ENCODE measurements around the gene MRPL22. TPM values are rescaled to one million over a fixed set of nuclear protein-coding genes. Genes with fewer than 3 reads are reported as not detected.

MRPL22 gene
- total and polyA plus RNA-seq, 2 of the 4 experiments (the other 2 are of a cell fraction), result 13.3 to 58.0 TPM

DNA sequence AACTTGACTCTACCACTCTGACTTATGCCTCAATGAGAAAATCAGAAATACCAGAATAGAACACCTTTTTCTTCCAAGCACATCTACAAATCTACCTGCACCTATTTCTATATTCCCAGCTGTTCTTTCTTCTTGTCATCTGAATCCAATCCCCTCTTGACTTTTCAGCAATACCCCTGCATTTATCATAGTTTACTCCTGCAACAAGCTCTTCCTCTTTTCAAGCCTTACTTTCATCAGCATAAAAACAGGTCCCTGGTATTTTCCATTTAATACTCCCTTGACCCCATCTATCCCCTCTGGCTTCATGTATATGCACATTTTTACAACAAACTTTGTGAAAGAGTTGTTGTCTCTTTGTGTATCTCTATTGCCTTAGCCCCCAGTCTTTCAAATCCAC is 6.0 kb upstream of the MRPL22 start:
- Histone ChIP-seq H4K20me1 (ENCODE audit: insufficient read depth, low read length) (no peaks in the 10 kb centered on the region), H2AK5ac (ENCODE audit: low read depth, low read length) (no peak overlapping the region), H3K79me1 (ENCODE audit: low read depth in 1 of 2, low read length in 2 of 2) (peaks cover 5 to 21% of the 10 kb centered on the region in 2 experiments), H3K9me3 (ENCODE audit: control insufficient read depth, insufficient read depth, low read length) (no peaks in the 10 kb centered on the region), H2AK9ac (replicated peaks; ENCODE audit: low read depth, low read length, poor library complexity) (no peak overlapping the region), H2AFZ (replicated peaks; ENCODE audit: low read length, poor library complexity) (no peak overlapping the region), H3K27ac (ENCODE audit: insufficient read depth, low read length) (no peak overlapping the region), H2BK5ac (ENCODE audit: low read depth, low read length, poor library complexity, severe bottlenecking) (no peak overlapping the region), H3K14ac (replicated peaks; ENCODE audit: low read depth, low read length) (no peak overlapping the region), H4K91ac (ENCODE audit: insufficient read depth, low read depth, low read length) (no peak overlapping the region), H3K9ac (ENCODE audit: low read depth, low read length) (no peak overlapping the region), H3K56ac (ENCODE audit: extremely low read depth, insufficient read depth, low read length) (no peak overlapping the region), H2BK15ac (ENCODE audit: low read depth, low read length) (no peak overlapping the region), H3K9me1 (ENCODE audit: insufficient read depth, low read length) (peaks cover 3% of the 10 kb centered on the region; the same call in 1 of the 2 replicates), H3K4me1 (ENCODE audit: control insufficient read depth, insufficient read depth, low read length) (peaks cover 2% of the 10 kb centered on the region; the same call in 1 of the 2 replicates), H2BK120ac (ENCODE audit: low read depth, low read length) (no peak overlapping the region), H3K36me3 (ENCODE audit: control insufficient read depth, insufficient read depth, low read length) (peaks cover 6% of the 10 kb centered on the region; the same call in 1 of the 2 replicates), H4K8ac (ENCODE audit: low read depth in 2 of 2, low read length in 2 of 2) (no peak overlapping the region), H3K18ac (ENCODE audit: low read depth, low read length) (no peak overlapping the region), H3K4ac (ENCODE audit: low read depth, low read length) (no peak overlapping the region), H3K4me2 (ENCODE audit: low read depth, low read length) (no peak overlapping the region), H3K27me3 (ENCODE audit: control insufficient read depth, insufficient read depth, low read length) (no peaks in the 10 kb centered on the region), H3K23ac (ENCODE audit: low read depth, low read length) (no peak overlapping the region), H2BK20ac (ENCODE audit: low read depth, low read length) (no peak overlapping the region), H3K4me3 (ENCODE audit: insufficient read depth, low read depth, low read length) (no peak overlapping the region), H4K5ac (ENCODE audit: low read depth, low read length) (no peak overlapping the region)
- no peak for DNase-seq
- dilution Hi-C loops (cut with HindIII; ENCODE audit: low sequenced_read_pairs, unreplicated experiment) (no loop called here), intact Hi-C loops (cut with micrococcal nuclease) (loop anchor here (5.0 kb wide), 2 partner anchors 78 to 488 kb away; partner anchors contain the start of genes CNOT8 and SAP30L), in situ Hi-C loops (cut with MboI; ENCODE audit: low sequenced_read_pairs) (no loop called here)
- ChIA-PET CTCF (no interaction called here), POLR2A (ENCODE audit: unreplicated experiment) (no interaction called here)
- ATAC-seq (ENCODE audit: low read depth), result no peak
- TF ChIP-seq POLR2A (IDR thresholded peaks at IDR 0.05; ENCODE audit: low read depth, low read length) (no peak), MAZ (IDR thresholded peaks at IDR 0.05; ENCODE audit: borderline replicate concordance, low read depth, low read length) (no peak), SMC3 (IDR thresholded peaks at IDR 0.05; ENCODE audit: low read depth, low read length) (no peak), NFE2L2 (IDR thresholded peaks at IDR 0.05; ENCODE audit: low read depth, low read length) (no peak), ELK1 (IDR thresholded peaks at IDR 0.05; ENCODE audit: borderline replicate concordance, low read depth, low read length) (no peak)
- no TSS peak for BruUV-seq (replicated peaks)
